Liver (tissue), 9 donors: ENCODE results near the gene NRG4. TPM values are rescaled to one million over a fixed set of nuclear protein-coding genes. Genes with fewer than 3 reads are reported as not detected.

ENCODE experiments used
- DNase-seq: peaks from one replicate; pipeline ENCODE4 v3.0.0-alpha.2; 2017; ENCODE audit warnings: low spot score
- H3K27ac ChIP-seq, 2 donors: one replicate each; pipeline ENCODE4 v1.7.0; 2013; ENCODE audit warnings: inconsistent platforms in 2 of 2, low read length in 2 of 2, control low read depth in 1 of 2, low read depth in 1 of 2, mild to moderate bottlenecking in 1 of 2
- H3K27me3 ChIP-seq, 4 donors: one replicate each; pipeline versions ENCODE4 v1.6.1 to v1.7.0; 2013; ENCODE audit warnings: low read length in 3 of 4, inconsistent platforms in 1 of 4, mild to moderate bottlenecking in 1 of 4, moderate library complexity in 1 of 4; ENCODE audit not compliant: control insufficient read depth in 4 of 4, insufficient read depth in 4 of 4
- H3K36me3 ChIP-seq, 4 donors: one replicate each; pipeline versions ENCODE4 v1.6.1 to v1.7.0; 2013; ENCODE audit warnings: low read length in 3 of 4, mild to moderate bottlenecking in 3 of 4, low read depth in 1 of 4, moderate library complexity in 1 of 4; ENCODE audit not compliant: control insufficient read depth in 4 of 4, insufficient read depth in 3 of 4
- H3K4me1 ChIP-seq, 4 donors: one replicate each; pipeline versions ENCODE4 v1.6.1 to v1.7.0; 2013; ENCODE audit warnings: low read length in 3 of 4, mild to moderate bottlenecking in 3 of 4, moderate library complexity in 1 of 4; ENCODE audit not compliant: control insufficient read depth in 4 of 4, insufficient read depth in 4 of 4
- H3K4me3 ChIP-seq, 3 donors: one replicate each; pipeline versions ENCODE4 v1.6.1 to v1.7.0; 2013; ENCODE audit warnings: low read length in 3 of 3, control low read depth in 1 of 3, low read depth in 1 of 3, mild to moderate bottlenecking in 1 of 3
- H3K9ac ChIP-seq, 2 donors: one replicate each; pipeline ENCODE4 v1.7.0; 2013; ENCODE audit warnings: low read length in 2 of 2, mild to moderate bottlenecking in 2 of 2, moderate library complexity in 2 of 2, control low read depth in 1 of 2, low read depth in 1 of 2
- H3K9me3 ChIP-seq, 4 donors: one replicate each; pipeline versions ENCODE4 v1.6.1 to v1.7.0; 2013; ENCODE audit warnings: low read length in 3 of 4; ENCODE audit not compliant: control insufficient read depth in 4 of 4
- EGR1 ChIP-seq, 2 donors: IDR thresholded peaks; 2 replicates each; pipeline ENCODE4 v1.6.1; 2016 to 2018; ENCODE audit warnings: antibody characterized with exemption in 2 of 2, low read depth in 2 of 2
- FOXA1 ChIP-seq: IDR thresholded peaks from 2 replicates; pipeline ENCODE4 v1.6.1; 2016; ENCODE audit warnings: antibody characterized with exemption
- FOXA2 ChIP-seq: IDR thresholded peaks from 2 replicates; pipeline ENCODE4 v1.6.1; 2016; ENCODE audit warnings: antibody characterized with exemption
- GABPA ChIP-seq, 2 donors: IDR thresholded peaks in 1 of 2; conservative IDR thresholded peaks in 1 of 2; 2 replicates each; pipeline ENCODE4 v1.6.1; 2016; ENCODE audit warnings: antibody characterized with exemption in 2 of 2, mild to moderate bottlenecking in 1 of 2, moderate library complexity in 1 of 2
- HNF4A ChIP-seq, 2 donors: conservative IDR thresholded peaks; 2 replicates each; pipeline ENCODE4 v1.6.1; 2016; ENCODE audit warnings: antibody characterized with exemption in 2 of 2, mild to moderate bottlenecking in 2 of 2
- HNF4G ChIP-seq: IDR thresholded peaks from 2 replicates; pipeline ENCODE4 v1.6.1; 2016; ENCODE audit warnings: antibody characterized with exemption
- JUND ChIP-seq, 2 donors: IDR thresholded peaks; 2 replicates each; pipeline ENCODE4 v1.6.1; 2016; ENCODE audit warnings: antibody characterized with exemption in 2 of 2
- MAX ChIP-seq: IDR thresholded peaks from 2 replicates; pipeline ENCODE4 v1.6.1; 2016; ENCODE audit warnings: antibody characterized with exemption
- NR2F2 ChIP-seq: IDR thresholded peaks from 2 replicates; pipeline ENCODE4 v1.6.1; 2016; ENCODE audit warnings: antibody characterized with exemption
- RAD21 ChIP-seq, 2 donors: IDR thresholded peaks; 2 replicates each; pipeline ENCODE4 v1.6.1; 2016; ENCODE audit warnings: antibody characterized with exemption in 2 of 2, mild to moderate bottlenecking in 2 of 2
- RXRA ChIP-seq, 2 donors: IDR thresholded peaks; 2 replicates each; pipeline ENCODE4 v1.6.1; 2017 to 2018; ENCODE audit warnings: antibody characterized with exemption in 2 of 2, mild to moderate bottlenecking in 1 of 2
- SP1 ChIP-seq: IDR thresholded peaks from 2 replicates; pipeline ENCODE4 v1.6.1; 2018; ENCODE audit warnings: antibody characterized with exemption, mild to moderate bottlenecking
- TAF1 ChIP-seq: conservative IDR thresholded peaks from 2 replicates; pipeline ENCODE4 v1.6.1; 2016; ENCODE audit warnings: antibody characterized with exemption, mild to moderate bottlenecking
- YY1 ChIP-seq: IDR thresholded peaks from 2 replicates; pipeline ENCODE4 v1.6.1; 2016; ENCODE audit warnings: antibody characterized with exemption, mild to moderate bottlenecking
- ZBTB33 ChIP-seq: IDR thresholded peaks from 2 replicates; pipeline ENCODE4 v1.6.1; 2016; ENCODE audit warnings: antibody characterized with exemption
- WGBS: extraction: QIAGEN DNeasy Blood & Tissue Kit; methylation state at CpG from one replicate; pipeline ENCODE4 v1.1.7; 2013; 5-methylcytosine and 5-hydroxymethylcytosine counted together
- polyA plus RNA-seq, 2 donors: library from polyadenylated mRNA; stranded (reverse) in 1 of 2; unstranded in 1 of 2; fragments of 200-250 nt in 1 of 2; fragments of >200 nt in 1 of 2; fragmentation: Nextera tagmentation in 1 of 2; extraction: Ambion mirVana in 1 of 2; gene quantifications; one replicate each; pipeline versions ENCODE4 v1.2.1 to v1.2.3, GENCODE V29; 2013 to 2015
- total RNA-seq, 2 donors: library from RNA; depleted of rRNA; stranded (reverse); fragments of >200 nt; gene quantifications; one replicate each; pipeline ENCODE4 v1.2.3, GENCODE V29; 2014
- TF ChIP-seq, protein P1 (sequence below): IDR thresholded peaks from 2 replicates; pipeline ENCODE4 v1.6.1; 2016; ENCODE audit warnings: antibody characterized with exemption
- TF ChIP-seq, protein P2 (sequence below): IDR thresholded peaks from 2 replicates; pipeline ENCODE4 v1.6.1; 2016; ENCODE audit warnings: antibody characterized with exemption, mild to moderate bottlenecking
- donor health status: healthy.
- donor health status: healthy.
- donor health status: healthy.
- donor health status: healthy.
- donor health status: healthy.

Gene NRG4
- total and polyA plus RNA-seq, 4 donors: 0.51 to 1.3 (median 1.0) TPM; not detected in 1

DNA sequence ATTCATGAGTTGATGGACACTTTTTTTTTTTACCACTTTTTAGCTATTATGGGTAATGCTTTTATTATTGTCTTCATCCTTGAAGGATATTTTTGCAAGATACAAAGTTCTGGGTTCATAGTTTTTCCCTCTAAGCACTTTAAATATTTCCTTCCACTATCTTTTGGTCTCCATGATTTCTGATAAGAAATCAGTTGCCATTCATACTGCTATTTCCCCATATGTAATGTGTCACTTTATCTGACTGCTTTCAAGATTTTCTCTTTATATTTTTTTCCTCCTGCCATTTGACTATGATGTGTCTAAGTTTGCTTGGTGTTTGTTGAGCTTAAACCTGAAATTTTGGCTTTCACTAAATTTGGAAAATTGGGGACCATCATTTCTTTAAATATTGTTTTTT is 19.3 kb downstream of the NRG4 start:
- no peaks in the 10 kb centered on the region for H3K9me3 ChIP-seq
- H3K4me1 ChIP-seq: no peaks in the 10 kb centered on the region
- H3K4me3 ChIP-seq: no peak overlapping the region
- no peak overlapping the region for H3K9ac ChIP-seq
- TF ChIP-seq NR2F2 (no peak), HNF4G (no peak), EGR1 (IDR thresholded peaks at IDR 0.05; ENCODE audit: low read depth in 2 of 2) (no peak), TAF1 (no peak), RAD21 (IDR thresholded peaks at IDR 0.05) (no peak), FOXA1 (no peak), ZBTB33 (no peak), YY1 (no peak), GABPA (IDR thresholded peaks at IDR 0.05 in 1 of 2, conservative IDR thresholded peaks at IDR 0.05 in 1 of 2) (no peak), HNF4A (conservative IDR thresholded peaks at IDR 0.05) (no peak), SP1 (no peak), RXRA (IDR thresholded peaks at IDR 0.05) (no peak), MAX (no peak), FOXA2 (no peak), JUND (IDR thresholded peaks at IDR 0.05) (no peak)
- TF ChIP-seq, protein P1, sequence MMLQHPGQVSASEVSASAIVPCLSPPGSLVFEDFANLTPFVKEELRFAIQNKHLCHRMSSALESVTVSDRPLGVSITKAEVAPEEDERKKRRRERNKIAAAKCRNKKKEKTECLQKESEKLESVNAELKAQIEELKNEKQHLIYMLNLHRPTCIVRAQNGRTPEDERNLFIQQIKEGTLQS: no peak
- TF ChIP-seq, protein P2, sequence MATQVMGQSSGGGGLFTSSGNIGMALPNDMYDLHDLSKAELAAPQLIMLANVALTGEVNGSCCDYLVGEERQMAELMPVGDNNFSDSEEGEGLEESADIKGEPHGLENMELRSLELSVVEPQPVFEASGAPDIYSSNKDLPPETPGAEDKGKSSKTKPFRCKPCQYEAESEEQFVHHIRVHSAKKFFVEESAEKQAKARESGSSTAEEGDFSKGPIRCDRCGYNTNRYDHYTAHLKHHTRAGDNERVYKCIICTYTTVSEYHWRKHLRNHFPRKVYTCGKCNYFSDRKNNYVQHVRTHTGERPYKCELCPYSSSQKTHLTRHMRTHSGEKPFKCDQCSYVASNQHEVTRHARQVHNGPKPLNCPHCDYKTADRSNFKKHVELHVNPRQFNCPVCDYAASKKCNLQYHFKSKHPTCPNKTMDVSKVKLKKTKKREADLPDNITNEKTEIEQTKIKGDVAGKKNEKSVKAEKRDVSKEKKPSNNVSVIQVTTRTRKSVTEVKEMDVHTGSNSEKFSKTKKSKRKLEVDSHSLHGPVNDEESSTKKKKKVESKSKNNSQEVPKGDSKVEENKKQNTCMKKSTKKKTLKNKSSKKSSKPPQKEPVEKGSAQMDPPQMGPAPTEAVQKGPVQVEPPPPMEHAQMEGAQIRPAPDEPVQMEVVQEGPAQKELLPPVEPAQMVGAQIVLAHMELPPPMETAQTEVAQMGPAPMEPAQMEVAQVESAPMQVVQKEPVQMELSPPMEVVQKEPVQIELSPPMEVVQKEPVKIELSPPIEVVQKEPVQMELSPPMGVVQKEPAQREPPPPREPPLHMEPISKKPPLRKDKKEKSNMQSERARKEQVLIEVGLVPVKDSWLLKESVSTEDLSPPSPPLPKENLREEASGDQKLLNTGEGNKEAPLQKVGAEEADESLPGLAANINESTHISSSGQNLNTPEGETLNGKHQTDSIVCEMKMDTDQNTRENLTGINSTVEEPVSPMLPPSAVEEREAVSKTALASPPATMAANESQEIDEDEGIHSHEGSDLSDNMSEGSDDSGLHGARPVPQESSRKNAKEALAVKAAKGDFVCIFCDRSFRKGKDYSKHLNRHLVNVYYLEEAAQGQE: no peak
- no peak overlapping the region for H3K27ac ChIP-seq
- H3K36me3 ChIP-seq: no peaks in the 10 kb centered on the region
- no peak for DNase-seq
- no peaks in the 10 kb centered on the region for H3K27me3 ChIP-seq

DNA sequence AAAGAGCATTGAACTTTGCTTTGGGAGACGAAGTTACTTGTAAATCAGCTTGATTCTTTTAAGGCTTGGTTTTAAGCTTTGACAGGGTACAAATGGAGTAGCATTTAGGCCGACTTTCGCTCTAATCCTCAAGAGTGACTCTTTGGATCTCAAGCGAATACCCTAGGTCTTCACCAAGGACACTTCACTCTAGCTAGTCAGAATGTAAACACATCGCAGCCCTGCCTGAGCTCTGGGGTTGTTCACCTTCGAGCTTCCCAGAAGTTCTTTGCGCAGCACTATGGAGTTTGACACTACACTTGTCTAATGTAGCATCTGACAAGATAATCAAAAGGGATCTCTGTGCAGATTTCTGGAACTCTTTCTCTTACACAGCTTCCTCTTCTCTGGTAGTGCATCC is 22.3 kb downstream of the NRG4 start:
- no peak for TF ChIP-seq ZBTB33
- Histone ChIP-seq H3K9me3 (no peaks in the 10 kb centered on the region), H3K9ac (no peak overlapping the region), H3K4me3 (no peak overlapping the region), H3K36me3 (no peaks in the 10 kb centered on the region), H3K27ac (no peak overlapping the region), H3K4me1 (no peaks in the 10 kb centered on the region), H3K27me3 (no peaks in the 10 kb centered on the region)
- WGBS: 78% methylated on average over 7 of the region's 7 CpGs
- no peak for DNase-seq
